ENCODE results near the gene MLLT1.

GRCh38 chr19:6222884-6223283 is 56.9 kb downstream of the MLLT1 start:
- TF ChIP-seq EZH2 (IDR thresholded peaks at IDR 0.05; ENCODE audit: borderline replicate concordance, control insufficient read depth, low read depth, low read length) (no peak), CTCF (IDR thresholded peaks at IDR 0.05 in 2 of 3, conservative IDR thresholded peaks at IDR 0.05 in 1 of 3; ENCODE audit: control insufficient read depth in 2 of 3, extremely low read depth in 1 of 3, insufficient read depth in 1 of 3, low read depth in 3 of 3, low read length in 3 of 3) (no peak)
